ENCODE data around the gene ARMC9.

Gene ARMC9

DNA sequence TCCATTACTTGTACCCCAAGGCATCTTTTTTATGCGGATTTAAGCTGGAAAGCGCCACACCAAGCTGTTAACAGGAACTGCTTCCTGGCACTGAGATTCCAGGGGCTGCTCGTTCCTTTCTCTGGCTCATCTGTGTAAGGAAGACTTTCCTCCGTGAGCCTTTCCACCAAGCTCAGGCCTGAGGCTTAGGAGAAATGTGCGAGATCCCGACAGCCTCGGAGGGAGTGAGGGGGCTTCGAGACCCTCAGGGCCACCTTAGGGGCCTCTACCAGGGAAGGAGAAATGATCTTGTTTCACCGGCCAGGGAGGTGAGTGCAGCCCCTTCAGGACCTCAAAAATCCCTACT is 214.2 kb downstream of the ARMC9 start:
- Histone ChIP-seq H3K4me3 (IDR thresholded peaks at IDR 0.05; ENCODE audit: insufficient read depth, low read depth, low read length) (no peak overlapping the region), H2AFZ (ENCODE audit: low read depth) (no peak overlapping the region), H4K20me1 (ENCODE audit: insufficient read depth) (no peaks in the 10 kb centered on the region), H3K4me2 (no peak overlapping the region), H3K4me1 (ENCODE audit: low read depth, poor library complexity, severe bottlenecking) (no peaks in the 10 kb centered on the region), H3K79me2 (ENCODE audit: insufficient read depth, low read depth) (no peaks in the 10 kb centered on the region), H3K36me3 (ENCODE audit: insufficient read depth) (no peaks in the 10 kb centered on the region), H3K9ac (no peak overlapping the region), H3K27me3 (ENCODE audit: insufficient read depth, low read depth) (no peaks in the 10 kb centered on the region), H3K27ac (no peak overlapping the region)
- TF ChIP-seq, protein P1, sequence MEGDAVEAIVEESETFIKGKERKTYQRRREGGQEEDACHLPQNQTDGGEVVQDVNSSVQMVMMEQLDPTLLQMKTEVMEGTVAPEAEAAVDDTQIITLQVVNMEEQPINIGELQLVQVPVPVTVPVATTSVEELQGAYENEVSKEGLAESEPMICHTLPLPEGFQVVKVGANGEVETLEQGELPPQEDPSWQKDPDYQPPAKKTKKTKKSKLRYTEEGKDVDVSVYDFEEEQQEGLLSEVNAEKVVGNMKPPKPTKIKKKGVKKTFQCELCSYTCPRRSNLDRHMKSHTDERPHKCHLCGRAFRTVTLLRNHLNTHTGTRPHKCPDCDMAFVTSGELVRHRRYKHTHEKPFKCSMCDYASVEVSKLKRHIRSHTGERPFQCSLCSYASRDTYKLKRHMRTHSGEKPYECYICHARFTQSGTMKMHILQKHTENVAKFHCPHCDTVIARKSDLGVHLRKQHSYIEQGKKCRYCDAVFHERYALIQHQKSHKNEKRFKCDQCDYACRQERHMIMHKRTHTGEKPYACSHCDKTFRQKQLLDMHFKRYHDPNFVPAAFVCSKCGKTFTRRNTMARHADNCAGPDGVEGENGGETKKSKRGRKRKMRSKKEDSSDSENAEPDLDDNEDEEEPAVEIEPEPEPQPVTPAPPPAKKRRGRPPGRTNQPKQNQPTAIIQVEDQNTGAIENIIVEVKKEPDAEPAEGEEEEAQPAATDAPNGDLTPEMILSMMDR (conservative IDR thresholded peaks at IDR 0.05; ENCODE audit: low read depth, low read length), result no peak

DNA sequence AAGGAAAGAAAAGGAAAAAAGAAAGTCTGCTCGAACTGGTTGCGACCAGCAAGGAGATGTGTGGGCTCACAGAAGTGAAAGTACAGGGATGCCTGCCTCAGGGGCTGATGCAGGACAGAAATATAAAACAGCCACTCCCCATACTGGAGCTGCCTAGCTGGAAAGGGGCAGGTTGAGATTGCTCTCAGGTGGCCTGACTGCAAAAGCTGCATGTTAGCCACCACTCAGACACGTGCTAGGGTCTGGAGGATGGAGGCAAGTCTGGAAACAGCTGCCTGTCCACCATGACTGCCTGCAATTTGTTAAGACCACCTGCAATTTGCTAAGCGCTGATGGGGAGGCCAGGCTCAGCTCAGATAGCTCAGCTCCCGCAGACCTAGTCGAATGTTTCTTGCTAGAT is 215.0 kb downstream of the ARMC9 start:
- TF ChIP-seq, protein P1 (conservative IDR thresholded peaks at IDR 0.05; ENCODE audit: low read depth, low read length), result no peak
- Histone ChIP-seq H3K36me3 (ENCODE audit: insufficient read depth) (no peaks in the 10 kb centered on the region), H3K4me3 (IDR thresholded peaks at IDR 0.05; ENCODE audit: insufficient read depth, low read depth, low read length) (no peak overlapping the region), H2AFZ (ENCODE audit: low read depth) (no peak overlapping the region), H3K27me3 (ENCODE audit: insufficient read depth, low read depth) (no peaks in the 10 kb centered on the region), H4K20me1 (ENCODE audit: insufficient read depth) (no peaks in the 10 kb centered on the region), H3K27ac (no peak overlapping the region), H3K79me2 (ENCODE audit: insufficient read depth, low read depth) (no peaks in the 10 kb centered on the region), H3K9ac (no peak overlapping the region), H3K4me2 (no peak overlapping the region), H3K4me1 (ENCODE audit: low read depth, poor library complexity, severe bottlenecking) (no peaks in the 10 kb centered on the region)

DNA sequence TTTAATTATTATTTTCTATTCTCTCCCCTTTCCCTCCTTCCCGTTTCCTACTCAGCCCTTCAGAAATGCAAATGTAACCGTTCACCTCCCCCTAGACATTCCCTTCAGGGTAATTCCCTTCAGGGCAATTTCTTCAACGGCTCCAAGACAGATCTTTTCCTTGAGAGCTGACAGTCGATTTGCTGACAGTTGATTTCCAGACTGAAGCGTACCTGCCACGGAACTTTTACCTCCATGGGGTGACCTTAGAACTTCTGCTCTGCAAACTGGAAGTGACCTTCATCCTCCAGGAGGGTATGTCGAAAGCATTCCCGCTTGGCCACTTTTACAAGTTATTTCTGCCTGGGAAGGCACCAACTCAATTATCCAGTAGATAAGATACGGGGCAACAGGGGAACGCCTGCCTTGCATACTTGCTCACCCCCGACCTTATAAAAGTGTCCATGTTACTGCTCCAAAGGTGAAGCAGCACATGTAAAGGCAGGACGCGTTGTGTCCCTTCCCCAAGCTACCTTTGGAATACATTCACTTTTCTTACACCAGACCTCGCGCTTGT is 215.6 kb downstream of the ARMC9 start:
- Histone ChIP-seq H3K4me2 (no peak overlapping the region), H3K27ac (no peak overlapping the region)

DNA sequence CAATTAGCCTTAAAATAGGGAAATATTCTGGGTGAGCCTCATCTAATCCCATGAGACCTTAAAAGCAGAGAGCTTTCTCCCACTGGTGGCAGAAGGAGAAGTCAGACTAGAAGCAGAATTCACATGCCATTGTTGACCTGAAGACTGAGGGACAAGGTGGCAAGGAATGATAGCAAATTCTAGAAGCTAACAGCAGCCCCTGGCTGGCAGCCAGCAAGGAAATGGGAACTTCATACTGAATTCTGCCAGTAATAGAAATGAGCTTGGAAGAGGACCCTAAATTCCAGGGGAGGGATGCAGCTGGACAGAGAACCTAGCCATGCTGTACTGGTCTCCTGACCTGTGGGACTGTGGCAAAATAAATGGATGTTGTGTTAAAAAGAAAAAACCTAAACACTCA is 216.6 kb downstream of the ARMC9 start:
- Histone ChIP-seq H2AFZ (ENCODE audit: low read depth) (no peak overlapping the region), H3K4me3 (IDR thresholded peaks at IDR 0.05; ENCODE audit: insufficient read depth, low read depth, low read length) (no peak overlapping the region), H3K36me3 (ENCODE audit: insufficient read depth) (no peaks in the 10 kb centered on the region), H3K9ac (no peak overlapping the region), H3K4me1 (ENCODE audit: low read depth, poor library complexity, severe bottlenecking) (no peaks in the 10 kb centered on the region), H4K20me1 (ENCODE audit: insufficient read depth) (no peaks in the 10 kb centered on the region), H3K79me2 (ENCODE audit: insufficient read depth, low read depth) (no peaks in the 10 kb centered on the region), H3K27me3 (ENCODE audit: insufficient read depth, low read depth) (no peaks in the 10 kb centered on the region), H3K4me2 (no peak overlapping the region), H3K27ac (no peak overlapping the region)
- TF ChIP-seq, protein P1 (conservative IDR thresholded peaks at IDR 0.05; ENCODE audit: low read depth, low read length), result no peak

More for the DNA sequence above, 215.6 kb downstream of the ARMC9 start:
- Histone ChIP-seq H3K79me2 (ENCODE audit: insufficient read depth, low read depth) (no peaks in the 10 kb centered on the region), H3K27me3 (ENCODE audit: insufficient read depth, low read depth) (no peaks in the 10 kb centered on the region), H3K4me1 (ENCODE audit: low read depth, poor library complexity, severe bottlenecking) (no peaks in the 10 kb centered on the region), H3K4me3 (IDR thresholded peaks at IDR 0.05; ENCODE audit: insufficient read depth, low read depth, low read length) (no peak overlapping the region), H3K36me3 (ENCODE audit: insufficient read depth) (no peaks in the 10 kb centered on the region), H2AFZ (ENCODE audit: low read depth) (no peak overlapping the region), H3K9ac (no peak overlapping the region), H4K20me1 (ENCODE audit: insufficient read depth) (no peaks in the 10 kb centered on the region)
- TF ChIP-seq, protein P1 (conservative IDR thresholded peaks at IDR 0.05; ENCODE audit: low read depth, low read length), result no peak
